GM12873 (cell line): Measurements from ENCODE around the gene GZF1.

Experiments
- TF ChIP-seq, protein P1 (sequence below): IDR thresholded peaks from 2 replicates; pipeline ENCODE4 v1.5.1; 2012; ENCODE audit warnings: low read depth, mild to moderate bottlenecking, moderate library complexity, low read length, control low read depth; ENCODE audit not compliant: insufficient read depth; ENCODE audit errors: missing control alignments

The GZF1 gene

GRCh38 chr20:23320317-23320716 lies 41.7 kb upstream of the GZF1 start:
- TF ChIP-seq, protein P1, sequence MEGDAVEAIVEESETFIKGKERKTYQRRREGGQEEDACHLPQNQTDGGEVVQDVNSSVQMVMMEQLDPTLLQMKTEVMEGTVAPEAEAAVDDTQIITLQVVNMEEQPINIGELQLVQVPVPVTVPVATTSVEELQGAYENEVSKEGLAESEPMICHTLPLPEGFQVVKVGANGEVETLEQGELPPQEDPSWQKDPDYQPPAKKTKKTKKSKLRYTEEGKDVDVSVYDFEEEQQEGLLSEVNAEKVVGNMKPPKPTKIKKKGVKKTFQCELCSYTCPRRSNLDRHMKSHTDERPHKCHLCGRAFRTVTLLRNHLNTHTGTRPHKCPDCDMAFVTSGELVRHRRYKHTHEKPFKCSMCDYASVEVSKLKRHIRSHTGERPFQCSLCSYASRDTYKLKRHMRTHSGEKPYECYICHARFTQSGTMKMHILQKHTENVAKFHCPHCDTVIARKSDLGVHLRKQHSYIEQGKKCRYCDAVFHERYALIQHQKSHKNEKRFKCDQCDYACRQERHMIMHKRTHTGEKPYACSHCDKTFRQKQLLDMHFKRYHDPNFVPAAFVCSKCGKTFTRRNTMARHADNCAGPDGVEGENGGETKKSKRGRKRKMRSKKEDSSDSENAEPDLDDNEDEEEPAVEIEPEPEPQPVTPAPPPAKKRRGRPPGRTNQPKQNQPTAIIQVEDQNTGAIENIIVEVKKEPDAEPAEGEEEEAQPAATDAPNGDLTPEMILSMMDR = peak; percentile 40

DNA sequence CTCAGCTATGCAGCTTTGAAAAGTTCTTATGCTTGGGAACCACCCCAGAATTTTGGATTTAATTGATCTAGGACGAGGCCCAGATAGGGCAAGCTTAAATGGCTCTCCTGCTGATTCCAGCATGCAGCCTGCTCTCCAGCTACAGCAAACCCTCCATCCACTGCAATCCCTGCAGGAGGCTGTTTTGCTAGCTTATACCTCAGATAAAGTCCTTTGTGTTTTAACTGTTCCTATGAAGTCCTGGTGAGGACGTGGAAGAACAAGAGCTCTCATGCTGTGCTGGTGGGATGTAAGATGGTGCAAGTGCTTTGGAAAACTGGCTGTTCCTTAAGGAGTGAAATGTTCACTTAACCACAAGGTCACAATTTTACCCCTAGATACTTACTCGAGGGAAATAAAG lies 36.9 kb upstream of the GZF1 start:
- TF ChIP-seq, protein P1 = no peak

DNA sequence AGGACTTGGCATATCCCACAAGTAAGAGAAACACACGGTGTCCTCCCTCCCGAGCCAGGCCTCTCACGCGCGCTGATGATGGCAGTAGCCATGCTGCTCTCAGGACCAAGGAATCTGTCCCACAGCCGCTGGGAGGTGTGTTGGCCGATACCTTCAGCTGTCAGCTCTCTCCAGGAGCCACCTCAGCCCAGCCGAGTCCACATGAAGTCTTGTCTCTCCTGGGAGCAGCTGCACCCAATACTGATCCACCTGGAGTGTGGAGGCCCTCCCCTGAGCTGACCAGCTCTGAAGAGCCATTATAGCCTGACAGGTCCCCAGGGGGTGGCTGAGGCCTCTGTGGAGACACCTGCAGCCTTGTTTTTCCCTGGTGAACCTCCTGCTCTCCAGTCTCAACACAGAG lies 35.2 kb upstream of the GZF1 start:
- TF ChIP-seq, protein P1 = no peak

GRCh38 chr20:23327617-23328333 lies 34.2 kb upstream of the GZF1 start:
- TF ChIP-seq, protein P1 = no peak

- TF ChIP-seq, protein P1 = no peak
Observed at GRCh38 chr20:23331450-23332350, 30.3 kb upstream of the GZF1 start.

DNA sequence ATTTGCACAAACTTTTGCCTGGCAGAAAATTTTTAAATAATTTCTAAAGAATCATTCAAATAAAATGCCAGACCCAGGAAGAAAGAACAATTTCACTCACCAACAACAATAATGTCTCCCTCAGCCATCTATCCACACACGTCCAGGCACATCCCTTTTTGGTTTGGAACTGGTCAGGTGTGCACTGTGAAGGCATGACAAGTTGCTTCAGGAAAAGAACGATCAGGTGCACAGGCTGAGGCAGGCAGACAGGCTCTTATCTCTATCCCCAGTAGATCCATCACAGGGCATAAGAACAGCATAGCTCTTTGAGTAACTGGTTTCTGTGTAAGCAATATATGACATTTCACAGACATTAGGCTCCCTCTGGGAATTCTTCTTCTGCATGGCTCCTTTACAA lies 29.5 kb upstream of the GZF1 start:
- TF ChIP-seq, protein P1 = no peak

GRCh38 chr20:23334111-23334510 lies 27.9 kb upstream of the GZF1 start:
- TF ChIP-seq, protein P1 = no peak
